GM18498 (cell line): Measurements from ENCODE around the gene STK11.
"Not testable (repeated sequence)": the region's sequence is repeated elsewhere in the genome, so short reads cannot be mapped to it uniquely, and the experiment has no call there.

ENCODE experiments used
- ATAC-seq: cut with Tn5 transposase; IDR thresholded peaks from one replicate; pipeline ENCODE4 v1.9.1; 2021; ENCODE audit warnings: mild to moderate bottlenecking, moderate library complexity; ENCODE audit not compliant: unreplicated experiment

The STK11 gene

GRCh38 chr19:1208830-1209229, 3.3 kb downstream of the STK11 start:
- not testable (repeated sequence) for ATAC-seq

- ATAC-seq, result no peak
Measured at GRCh38 chr19:1210227-1210538, 4.6 kb downstream of the STK11 start.

GRCh38 chr19:1211494-1212234, 6.1 kb downstream of the STK11 start:
- no peak for ATAC-seq

GRCh38 chr19:1213391-1214286, 8.1 kb downstream of the STK11 start:
- no peak for ATAC-seq

GRCh38 chr19:1214299-1214861, 8.8 kb downstream of the STK11 start:
- ATAC-seq, result no peak

- ATAC-seq, result no peak
Measured at GRCh38 chr19:1214862-1215731, 9.5 kb downstream of the STK11 start.

- no peak for ATAC-seq
Measured at GRCh38 chr19:1216756-1217155, 11.2 kb downstream of the STK11 start.

GRCh38 chr19:1217366-1217765, 11.8 kb downstream of the STK11 start:
- ATAC-seq, result no peak

- ATAC-seq, result no peak
Measured at GRCh38 chr19:1218751-1219567, 13.4 kb downstream of the STK11 start.

- no peak for ATAC-seq
Measured at GRCh38 chr19:1219786-1220476, 14.4 kb downstream of the STK11 start.

- no peak for ATAC-seq
Measured at GRCh38 chr19:1220477-1220930, 14.9 kb downstream of the STK11 start.

- ATAC-seq, result no peak
Measured at GRCh38 chr19:1220976-1221903, 15.7 kb downstream of the STK11 start.

GRCh38 chr19:1221904-1222255, 16.3 kb downstream of the STK11 start:
- no peak for ATAC-seq

- ATAC-seq, result no peak
Measured at GRCh38 chr19:1222394-1222793, 16.8 kb downstream of the STK11 start.

GRCh38 chr19:1223018-1223855, 17.7 kb downstream of the STK11 start:
- no peak for ATAC-seq

- ATAC-seq, result no peak
Measured at GRCh38 chr19:1224047-1224825, 18.7 kb downstream of the STK11 start.

GRCh38 chr19:1224847-1225246, 19.3 kb downstream of the STK11 start:
- no peak for ATAC-seq
